Fibroblast of villous mesenchyme (primary cell): ENCODE data around the gene PLEKHA1. TPM values are rescaled to one million over a fixed set of nuclear protein-coding genes. Genes with fewer than 3 reads are reported as not detected.
A peak's percentile ranks its signal among the peaks of the same experiment; 100 is the strongest.

ENCODE experiments used
- DNase-seq: peaks from one replicate; pipeline ENCODE4 v3.0.0-alpha.2; 2010; ENCODE audit warnings: low read depth
- H3K4me3 ChIP-seq: 2 replicates; pipeline ENCODE4 v1.5.1; 2011; ENCODE audit warnings: low read depth, mild to moderate bottlenecking, low read length
- CTCF ChIP-seq: IDR thresholded peaks from 2 replicates; pipeline ENCODE4 v1.5.1; 2012; ENCODE audit warnings: low read depth, mild to moderate bottlenecking, low read length; ENCODE audit not compliant: insufficient read depth
- total RNA-seq: library from RNA; depleted of rRNA; stranded (reverse); fragments of >200 nt; gene quantifications from 2 replicates; pipeline ENCODE4 v1.2.3, GENCODE V29; 2012

PLEKHA1 gene
- total RNA-seq, 1 donor = 15.5 TPM

GRCh38 chr10:122465401-122466040 is 91.0 kb downstream of the PLEKHA1 start:
- TF ChIP-seq CTCF = no peak
- no peak for DNase-seq
- H3K4me3 ChIP-seq = no peak overlapping the region

- no peak for DNase-seq
- TF ChIP-seq CTCF = no peak
- no peak overlapping the region for H3K4me3 ChIP-seq
Measured at GRCh38 chr10:122466951-122467381, 92.5 kb downstream of the PLEKHA1 start.

- H3K4me3 ChIP-seq = no peak overlapping the region
- no peak for TF ChIP-seq CTCF
- no peak for DNase-seq
Measured at GRCh38 chr10:122467701-122468100, 93.2 kb downstream of the PLEKHA1 start.

GRCh38 chr10:122468307-122468925 is 93.9 kb downstream of the PLEKHA1 start:
- no peak for TF ChIP-seq CTCF
- no peak overlapping the region for H3K4me3 ChIP-seq
- DNase-seq = no peak

GRCh38 chr10:122468926-122469781 is 94.6 kb downstream of the PLEKHA1 start:
- no peak for TF ChIP-seq CTCF
- peak; percentile 98 for DNase-seq
- no peak overlapping the region for H3K4me3 ChIP-seq

GRCh38 chr10:122469848-122470247 is 95.3 kb downstream of the PLEKHA1 start:
- no peak for TF ChIP-seq CTCF
- no peak for DNase-seq
- no peak overlapping the region for H3K4me3 ChIP-seq
